ENCODE data around the gene SERPINB5.

- TF ChIP-seq POLR2AphosphoS5 (IDR thresholded peaks at IDR 0.05; ENCODE audit: low read depth, low read length) (no peak), POLR2A (IDR thresholded peaks at IDR 0.05; ENCODE audit: low read depth, low read length) (no peak)
Observed at GRCh38 chr18:63479826-63480225, 3.1 kb downstream of the SERPINB5 start.

Measured in GM12891 (cell line).